PC-9 (cell line): ENCODE measurements around the gene DRGX. TPM values are rescaled to one million over a fixed set of nuclear protein-coding genes. Genes with fewer than 3 reads are reported as not detected.
A peak's percentile ranks its signal among the peaks of the same experiment; 100 is the strongest.

Source experiments
- BruUV-seq: library from RNA; stranded (reverse); fragments of 400-500 nt; replicated peaks from 2 replicates; lab custom pipeline; 2021; lab: Mats Ljungman, UMichigan
- CTCF ChIA-PET: fragments of 300-600 bp; sonication (Branson Sonifier 250); formaldehyde crosslinking; loops from one replicate; lab custom pipeline; 2022; ENCODE audit warnings: antibody characterized with exemption; lab: Charles Lee
- POLR2A ChIA-PET: fragments of 300-600 bp; sonication (Branson Sonifier 250); formaldehyde crosslinking; loops from one replicate; lab custom pipeline; 2022; ENCODE audit warnings: antibody characterized with exemption; ENCODE audit not compliant: unreplicated experiment; lab: Charles Lee
- DNase-seq, 2 experiments: peaks; one replicate each; pipeline versions ENCODE4 v3.0.0 to v3.0.0-alpha.2; 2015 to 2022; ENCODE audit warnings: mixed read lengths in 1 of 2
- H2AFZ ChIP-seq: fragments of 200-600 bp; sonication (generic); 2 replicates; pipeline ENCODE4 v1.8.1; 2017; ENCODE audit warnings: antibody characterized with exemption
- H3F3A ChIP-seq: fragments of 200-600 bp; sonication (generic); 2 replicates; pipeline ENCODE4 v1.8.1; 2017; ENCODE audit warnings: antibody characterized with exemption, mild to moderate bottlenecking, low read depth; ENCODE audit not compliant: insufficient read depth
- H3K27ac ChIP-seq: fragments of 200-600 bp; sonication (generic); 2 replicates; pipeline ENCODE4 v1.6.1; 2016; ENCODE audit warnings: mixed run types
- H3K27me3 ChIP-seq: fragments of 200-600 bp; sonication (generic); 2 replicates; pipeline ENCODE4 v1.6.1; 2016; ENCODE audit warnings: low read depth, mixed run types; ENCODE audit not compliant: insufficient read depth
- H3K36me3 ChIP-seq: fragments of 200-600 bp; sonication (generic); 2 replicates; pipeline ENCODE4 v1.6.1; 2016; ENCODE audit warnings: low read depth, mixed run types
- H3K4me1 ChIP-seq: fragments of 200-600 bp; sonication (generic); replicated peaks from 2 replicates; pipeline ENCODE4 v1.6.1; 2016; ENCODE audit warnings: mixed run types; ENCODE audit not compliant: insufficient read depth
- H3K4me2 ChIP-seq: fragments of 200-600 bp; sonication (generic); 2 replicates; pipeline ENCODE4 v1.6.1; 2017; ENCODE audit warnings: mixed run types
- H3K4me3 ChIP-seq: fragments of 200-600 bp; sonication (generic); 2 replicates; pipeline ENCODE4 v1.6.1; 2016; ENCODE audit warnings: mixed run types
- H3K79me2 ChIP-seq: fragments of 200-600 bp; sonication (generic); 2 replicates; pipeline ENCODE4 v1.6.1; 2017; ENCODE audit warnings: low read depth, mixed run types
- H3K9me2 ChIP-seq: fragments of 200-600 bp; sonication (generic); 2 replicates; pipeline ENCODE4 v1.8.1; 2017; ENCODE audit warnings: mild to moderate bottlenecking; ENCODE audit not compliant: insufficient read depth
- H3K9me3 ChIP-seq: fragments of 200-600 bp; sonication (generic); 2 replicates; pipeline ENCODE4 v1.8.1; 2016; ENCODE audit warnings: low read depth; ENCODE audit not compliant: insufficient read depth
- H4K20me1 ChIP-seq: fragments of 200-600 bp; sonication (generic); 2 replicates; pipeline ENCODE4 v1.8.1; 2017; ENCODE audit not compliant: insufficient read depth
- CTCF ChIP-seq: fragments of 200-600 bp; sonication (generic); conservative IDR thresholded peaks from 2 replicates; pipeline ENCODE4 v1.6.1; 2017; ENCODE audit warnings: mixed run types, antibody characterized with exemption, mild to moderate bottlenecking, moderate library complexity
- EZH2 ChIP-seq: fragments of 200-600 bp; sonication (generic); IDR thresholded peaks from 2 replicates; pipeline ENCODE4 v1.8.0; 2017; ENCODE audit warnings: antibody characterized with exemption, low read depth
- intact Hi-C: fragments of 100-400 bp; cut with micrococcal nuclease; formaldehyde crosslinking; loops from one replicate; pipeline ENCODE4 v1.10.0; 2022; ENCODE audit not compliant: unreplicated experiment
- total RNA-seq: library from RNA; stranded (reverse); gene quantifications from 2 replicates; pipeline ENCODE4 v1.2.3, GENCODE V29; 2021

DRGX gene
- total RNA-seq, 1 experiment from 2014 or later = not detected

GRCh38 chr10:49409755-49410154, 13.9 kb upstream of the DRGX start:
- Histone ChIP-seq H3K36me3 (no peaks in the 10 kb centered on the region), H3K4me1 (no peaks in the 10 kb centered on the region), H3K9me3 (no peaks in the 10 kb centered on the region), H3K27me3 (no peaks in the 10 kb centered on the region), H3K79me2 (no peaks in the 10 kb centered on the region), H3F3A (no peaks in the 10 kb centered on the region), H2AFZ (no peak overlapping the region), H4K20me1 (no peaks in the 10 kb centered on the region), H3K27ac (no peak overlapping the region), H3K4me3 (no peak overlapping the region), H3K4me2 (no peak overlapping the region), H3K9me2 (no peaks in the 10 kb centered on the region)
- TF ChIP-seq EZH2 = no peak
- TF ChIP-seq CTCF = no peak
- DNase-seq = no peak
- CTCF ChIA-PET = no interaction called here
- intact Hi-C loops = loop anchor here (2.0 to 10.0 kb wide), 3 partner anchors 53 to 751 kb away; no protein-coding TSS in a partner anchor
- no TSS peak for BruUV-seq
- POLR2A ChIA-PET = no interaction called here

GRCh38 chr10:49408519-49409306, 12.8 kb upstream of the DRGX start:
- BruUV-seq = no TSS peak
- no peak overlapping the region for H2AFZ ChIP-seq
- H3K9me3 ChIP-seq = no peaks in the 10 kb centered on the region
- H4K20me1 ChIP-seq = no peaks in the 10 kb centered on the region
- no peaks in the 10 kb centered on the region for H3K4me1 ChIP-seq
- no peaks in the 10 kb centered on the region for H3F3A ChIP-seq
- H3K4me2 ChIP-seq = no peak overlapping the region
- H3K27me3 ChIP-seq = no peaks in the 10 kb centered on the region; the same call in 1 of the 2 replicates
- no peak overlapping the region for H3K4me3 ChIP-seq
- H3K36me3 ChIP-seq = no peaks in the 10 kb centered on the region
- no peak for DNase-seq
- H3K27ac ChIP-seq = no peak overlapping the region
- TF ChIP-seq CTCF (no peak), EZH2 (no peak)
- H3K79me2 ChIP-seq = no peaks in the 10 kb centered on the region
- no peaks in the 10 kb centered on the region for H3K9me2 ChIP-seq
- intact Hi-C loops = loop anchor here (2.0 to 10.0 kb wide), 3 partner anchors 54 to 750 kb away; no protein-coding TSS in a partner anchor
- ChIA-PET CTCF (interaction anchor here (0.6 to 1.8 kb wide), 5 partner anchors 9 to 752 kb away, joined by 3 to 36 read pairs (median 3); no protein-coding TSS in a partner anchor), POLR2A (interaction anchor here (0.7 kb wide), 1 partner anchor 144 kb away, joined by 5 read pairs; no protein-coding TSS in a partner anchor)

- no peaks in the 10 kb centered on the region for H3K4me1 ChIP-seq
- H3K27ac ChIP-seq = no peak overlapping the region
- no peak overlapping the region for H3K4me3 ChIP-seq
- H3K27me3 ChIP-seq = peaks cover 10% of the 10 kb centered on the region
- no peaks in the 10 kb centered on the region for H3K9me3 ChIP-seq
- peak; percentile 97 for TF ChIP-seq CTCF
- no peak for TF ChIP-seq EZH2
- H3K9me2 ChIP-seq = no peaks in the 10 kb centered on the region
- no peaks in the 10 kb centered on the region for H3K36me3 ChIP-seq
- intact Hi-C loops = loop anchor here (1.0 to 10.0 kb wide), 5 partner anchors 55 to 749 kb away; no protein-coding TSS in a partner anchor
- no peaks in the 10 kb centered on the region for H4K20me1 ChIP-seq
- no peaks in the 10 kb centered on the region for H3K79me2 ChIP-seq
- peak; percentile 66 to 84 for DNase-seq
- H3K4me2 ChIP-seq = no peak overlapping the region
- no peak overlapping the region for H2AFZ ChIP-seq
- H3F3A ChIP-seq = no peaks in the 10 kb centered on the region
- no TSS peak for BruUV-seq
- CTCF ChIA-PET = interaction anchor here (0.6 to 1.8 kb wide), 6 partner anchors 8 to 751 kb away, joined by 3 to 36 read pairs (median 4); no protein-coding TSS in a partner anchor
- POLR2A ChIA-PET = interaction anchor here (0.6 to 0.7 kb wide), 2 partner anchors 99 to 278 kb away, joined by 3 to 7 read pairs; no protein-coding TSS in a partner anchor
These were observed 11.8 kb upstream of the DRGX start for GRCh38 chr10:49407552-49408137.
